Measurements from ENCODE around the gene PSTPIP1. TPM values are rescaled to one million over a fixed set of nuclear protein-coding genes. Genes with fewer than 3 reads are reported as not detected.

PSTPIP1 gene
- polyA plus RNA-seq, 2 of the 4 experiments (the other 2 are of a cell fraction), result not detected

DNA sequence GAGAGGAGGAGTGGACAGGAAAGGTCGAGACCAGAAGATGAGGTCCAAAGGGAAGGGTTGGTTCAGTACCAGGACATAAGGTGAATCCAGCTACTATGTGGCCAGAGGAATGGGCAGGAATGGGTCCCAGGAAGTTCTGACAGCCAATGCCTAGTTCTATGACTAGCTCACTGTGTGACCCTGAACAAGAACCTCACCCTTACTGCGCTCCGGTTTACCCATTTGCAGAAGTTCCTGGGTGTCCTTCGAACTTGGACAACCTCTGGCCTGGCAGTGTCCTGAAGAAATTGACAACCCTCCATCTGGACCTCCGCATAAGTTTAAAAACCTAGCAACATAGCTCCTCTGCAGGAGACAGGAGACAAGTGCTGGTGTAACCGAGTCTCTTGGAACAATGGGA, 12.2 kb upstream of the PSTPIP1 start:
- DNase-seq (ENCODE audit: low read depth in 1 of 2, low spot score in 1 of 2), result no peak
- ATAC-seq, result no peak
- FAIRE-seq, result no peak
- ChIA-PET CTCF (interaction anchor here (1.1 to 1.7 kb wide), 4 partner anchors 9 to 514 kb away, joined by 3 to 7 read pairs (median 4); partner anchors contain the start of gene PSTPIP1), POLR2A (no interaction called here)
- no peak overlapping the region for H3K4me2 ChIP-seq
- H3K27ac ChIP-seq, result no peak overlapping the region
- WGBS (ENCODE audit: missing lambda C conversion rate), result 67% methylated on average over 6 of the region's 6 CpGs
- no peak overlapping the region for H3K4me3 ChIP-seq
- 0 out of 3 replicates have a peak, but pooled peaks cover 16% of the 10 kb centered on the region for H3K9me3 ChIP-seq
- no peak for TF ChIP-seq BHLHE40 (IDR thresholded peaks at IDR 0.05; ENCODE audit: low read depth, low read length)
- no peak for TF ChIP-seq EP300 (IDR thresholded peaks at IDR 0.05)
- TF ChIP-seq MYC (IDR thresholded peaks at IDR 0.05; ENCODE audit: borderline replicate concordance, low read length), result no peak
- no peak for TF ChIP-seq KDM1A (IDR thresholded peaks at IDR 0.05; ENCODE audit: low read depth)
- TF ChIP-seq RNF2 (IDR thresholded peaks at IDR 0.05; ENCODE audit: borderline replicate concordance, low read depth), result no peak
- TF ChIP-seq, protein P1, sequence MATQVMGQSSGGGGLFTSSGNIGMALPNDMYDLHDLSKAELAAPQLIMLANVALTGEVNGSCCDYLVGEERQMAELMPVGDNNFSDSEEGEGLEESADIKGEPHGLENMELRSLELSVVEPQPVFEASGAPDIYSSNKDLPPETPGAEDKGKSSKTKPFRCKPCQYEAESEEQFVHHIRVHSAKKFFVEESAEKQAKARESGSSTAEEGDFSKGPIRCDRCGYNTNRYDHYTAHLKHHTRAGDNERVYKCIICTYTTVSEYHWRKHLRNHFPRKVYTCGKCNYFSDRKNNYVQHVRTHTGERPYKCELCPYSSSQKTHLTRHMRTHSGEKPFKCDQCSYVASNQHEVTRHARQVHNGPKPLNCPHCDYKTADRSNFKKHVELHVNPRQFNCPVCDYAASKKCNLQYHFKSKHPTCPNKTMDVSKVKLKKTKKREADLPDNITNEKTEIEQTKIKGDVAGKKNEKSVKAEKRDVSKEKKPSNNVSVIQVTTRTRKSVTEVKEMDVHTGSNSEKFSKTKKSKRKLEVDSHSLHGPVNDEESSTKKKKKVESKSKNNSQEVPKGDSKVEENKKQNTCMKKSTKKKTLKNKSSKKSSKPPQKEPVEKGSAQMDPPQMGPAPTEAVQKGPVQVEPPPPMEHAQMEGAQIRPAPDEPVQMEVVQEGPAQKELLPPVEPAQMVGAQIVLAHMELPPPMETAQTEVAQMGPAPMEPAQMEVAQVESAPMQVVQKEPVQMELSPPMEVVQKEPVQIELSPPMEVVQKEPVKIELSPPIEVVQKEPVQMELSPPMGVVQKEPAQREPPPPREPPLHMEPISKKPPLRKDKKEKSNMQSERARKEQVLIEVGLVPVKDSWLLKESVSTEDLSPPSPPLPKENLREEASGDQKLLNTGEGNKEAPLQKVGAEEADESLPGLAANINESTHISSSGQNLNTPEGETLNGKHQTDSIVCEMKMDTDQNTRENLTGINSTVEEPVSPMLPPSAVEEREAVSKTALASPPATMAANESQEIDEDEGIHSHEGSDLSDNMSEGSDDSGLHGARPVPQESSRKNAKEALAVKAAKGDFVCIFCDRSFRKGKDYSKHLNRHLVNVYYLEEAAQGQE (IDR thresholded peaks at IDR 0.05), result no peak
- TF ChIP-seq, protein P2, sequence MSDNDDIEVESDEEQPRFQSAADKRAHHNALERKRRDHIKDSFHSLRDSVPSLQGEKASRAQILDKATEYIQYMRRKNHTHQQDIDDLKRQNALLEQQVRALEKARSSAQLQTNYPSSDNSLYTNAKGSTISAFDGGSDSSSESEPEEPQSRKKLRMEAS (IDR thresholded peaks at IDR 0.05), result no peak
- no peak for TF ChIP-seq CHD2 (IDR thresholded peaks at IDR 0.05; ENCODE audit: low read length, partially characterized antibody)
- TF ChIP-seq EHF (CRISPR knock-in tag; IDR thresholded peaks at IDR 0.05), result no peak
- TF ChIP-seq, protein P3, sequence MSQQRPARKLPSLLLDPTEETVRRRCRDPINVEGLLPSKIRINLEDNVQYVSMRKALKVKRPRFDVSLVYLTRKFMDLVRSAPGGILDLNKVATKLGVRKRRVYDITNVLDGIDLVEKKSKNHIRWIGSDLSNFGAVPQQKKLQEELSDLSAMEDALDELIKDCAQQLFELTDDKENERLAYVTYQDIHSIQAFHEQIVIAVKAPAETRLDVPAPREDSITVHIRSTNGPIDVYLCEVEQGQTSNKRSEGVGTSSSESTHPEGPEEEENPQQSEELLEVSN (IDR thresholded peaks at IDR 0.05; ENCODE audit: borderline replicate concordance, low read depth), result no peak
- TF ChIP-seq, protein P4, sequence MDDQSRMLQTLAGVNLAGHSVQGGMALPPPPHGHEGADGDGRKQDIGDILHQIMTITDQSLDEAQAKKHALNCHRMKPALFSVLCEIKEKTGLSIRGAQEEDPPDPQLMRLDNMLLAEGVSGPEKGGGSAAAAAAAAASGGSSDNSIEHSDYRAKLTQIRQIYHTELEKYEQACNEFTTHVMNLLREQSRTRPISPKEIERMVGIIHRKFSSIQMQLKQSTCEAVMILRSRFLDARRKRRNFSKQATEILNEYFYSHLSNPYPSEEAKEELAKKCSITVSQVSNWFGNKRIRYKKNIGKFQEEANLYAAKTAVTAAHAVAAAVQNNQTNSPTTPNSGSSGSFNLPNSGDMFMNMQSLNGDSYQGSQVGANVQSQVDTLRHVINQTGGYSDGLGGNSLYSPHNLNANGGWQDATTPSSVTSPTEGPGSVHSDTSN (IDR thresholded peaks at IDR 0.05), result no peak
- no peak for TF ChIP-seq TFCP2L1 (CRISPR knock-in tag; IDR thresholded peaks at IDR 0.05)
- no peaks in the 10 kb centered on the region for H3K4me1 ChIP-seq

DNA sequence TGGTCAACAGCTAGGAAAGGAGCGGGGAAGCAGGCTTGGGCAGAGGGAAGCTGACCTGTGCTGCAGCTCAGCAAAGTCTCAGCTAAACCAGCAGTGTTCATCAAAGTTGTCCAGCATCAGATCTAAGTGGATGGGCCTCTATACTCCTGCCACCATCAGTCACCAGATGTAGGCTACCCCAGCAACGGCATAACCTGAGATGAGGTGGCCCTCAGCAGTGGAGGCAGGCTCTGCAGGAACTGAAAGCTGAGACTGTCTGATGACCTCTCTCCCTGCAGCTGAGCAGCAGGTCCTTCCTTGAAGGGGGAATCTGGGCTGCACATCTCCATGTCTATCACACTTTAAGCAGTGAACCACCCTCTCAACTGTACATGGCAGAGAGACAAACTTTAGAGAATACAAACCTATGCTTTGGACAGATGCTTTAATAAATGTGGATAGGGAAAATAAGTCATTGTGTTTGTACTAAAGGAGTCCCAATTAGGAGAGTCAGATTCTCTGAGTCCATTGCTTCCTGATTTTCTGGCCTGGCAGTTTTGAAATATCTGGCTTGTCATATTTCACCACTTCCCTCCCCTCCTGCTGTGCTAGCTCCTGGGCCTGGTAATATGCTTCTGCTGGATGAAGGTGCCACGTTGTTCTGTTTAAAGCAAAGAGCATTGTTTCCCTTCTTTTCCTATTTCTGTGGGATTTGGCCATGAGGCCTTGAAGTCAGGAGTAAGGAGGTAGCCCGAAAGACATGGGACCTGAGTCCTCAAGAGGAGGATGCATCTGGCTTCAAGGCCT, 11.1 kb upstream of the PSTPIP1 start:
- POLR2A ChIA-PET, result no interaction called here
- no peak overlapping the region for H3K27ac ChIP-seq
- peak; percentile 35 to 37; a peak in 4 of 6 replicates for ATAC-seq
- CTCF ChIA-PET, result interaction anchor here (1.7 kb wide), 2 partner anchors 10 to 40 kb away, joined by 4 to 7 read pairs; no protein-coding TSS in a partner anchor
- DNase-seq (ENCODE audit: low read depth in 1 of 2, low spot score in 1 of 2), result no peak
- 76% methylated on average over 4 of the region's 4 CpGs for WGBS (ENCODE audit: missing lambda C conversion rate)
- TF ChIP-seq CHD2 (IDR thresholded peaks at IDR 0.05; ENCODE audit: low read length, partially characterized antibody), result no peak
- TF ChIP-seq, protein P1 (IDR thresholded peaks at IDR 0.05), result no peak
- TF ChIP-seq RCOR1 (IDR thresholded peaks at IDR 0.05; ENCODE audit: low read depth, low read length), result no peak
- TF ChIP-seq MAFK (IDR thresholded peaks at IDR 0.05; ENCODE audit: partially characterized antibody), result no peak
- TF ChIP-seq, protein P5, sequence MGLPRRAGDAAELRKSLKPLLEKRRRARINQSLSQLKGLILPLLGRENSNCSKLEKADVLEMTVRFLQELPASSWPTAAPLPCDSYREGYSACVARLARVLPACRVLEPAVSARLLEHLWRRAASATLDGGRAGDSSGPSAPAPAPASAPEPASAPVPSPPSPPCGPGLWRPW (IDR thresholded peaks at IDR 0.05), result no peak
- no peak for TF ChIP-seq HOXB13 (CRISPR knock-in tag; IDR thresholded peaks at IDR 0.05; ENCODE audit: low read depth)
- TF ChIP-seq FOSL2 (IDR thresholded peaks at IDR 0.05), result no peak
- TF ChIP-seq FOSL2 (CRISPR knock-in tag; IDR thresholded peaks at IDR 0.05), result no peak
- no peak for TF ChIP-seq FOSB (CRISPR knock-in tag; IDR thresholded peaks at IDR 0.05)
- TF ChIP-seq NPAS2 (CRISPR knock-in tag; IDR thresholded peaks at IDR 0.05; ENCODE audit: borderline replicate concordance), result no peak
- no peak for TF ChIP-seq CBX2 (IDR thresholded peaks at IDR 0.05; ENCODE audit: borderline replicate concordance, low read depth)
- TF ChIP-seq CEBPB (IDR thresholded peaks at IDR 0.05), result no peak
- TF ChIP-seq MYC (IDR thresholded peaks at IDR 0.05; ENCODE audit: borderline replicate concordance, low read length), result no peak
- no peak for TF ChIP-seq EP300 (IDR thresholded peaks at IDR 0.05)
- no peak for TF ChIP-seq ZNF302 (CRISPR knock-in tag; IDR thresholded peaks at IDR 0.05)
- H3K4me2 ChIP-seq, result no peak overlapping the region
- H3K9me3 ChIP-seq, result 0 out of 3 replicates have a peak, but pooled peaks cover 12% of the 10 kb centered on the region
- no peak overlapping the region for H3K4me3 ChIP-seq
- H3K4me1 ChIP-seq, result no peaks in the 10 kb centered on the region
- no peak for FAIRE-seq
